GM19035 (cell line): Measurements from ENCODE around the gene ADARB2.

Experiments used
- ATAC-seq: cut with Tn5 transposase; IDR thresholded peaks from one replicate; pipeline ENCODE4 v1.9.1; 2021; ENCODE audit not compliant: unreplicated experiment

ADARB2 gene

DNA sequence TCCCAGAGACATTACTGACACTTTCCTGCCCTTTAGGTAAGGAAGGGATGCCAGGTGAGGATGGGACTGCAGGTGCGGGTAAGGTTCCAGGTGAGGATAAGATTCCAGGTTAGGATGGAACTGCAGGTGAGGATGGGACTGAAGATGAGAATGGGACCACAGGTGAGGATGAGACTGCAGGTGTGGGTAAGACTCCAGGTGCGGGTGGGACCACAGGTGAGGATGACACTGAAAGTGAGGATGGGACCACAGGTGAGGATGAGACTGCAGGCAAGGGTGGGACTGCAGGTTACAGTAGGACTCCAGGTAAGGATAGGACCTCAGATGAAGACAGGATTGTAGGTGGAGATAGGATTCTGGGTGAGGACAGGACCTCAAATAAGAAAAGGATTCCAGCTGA, 358.9 kb downstream of the ADARB2 start:
- ATAC-seq, result no peak

DNA sequence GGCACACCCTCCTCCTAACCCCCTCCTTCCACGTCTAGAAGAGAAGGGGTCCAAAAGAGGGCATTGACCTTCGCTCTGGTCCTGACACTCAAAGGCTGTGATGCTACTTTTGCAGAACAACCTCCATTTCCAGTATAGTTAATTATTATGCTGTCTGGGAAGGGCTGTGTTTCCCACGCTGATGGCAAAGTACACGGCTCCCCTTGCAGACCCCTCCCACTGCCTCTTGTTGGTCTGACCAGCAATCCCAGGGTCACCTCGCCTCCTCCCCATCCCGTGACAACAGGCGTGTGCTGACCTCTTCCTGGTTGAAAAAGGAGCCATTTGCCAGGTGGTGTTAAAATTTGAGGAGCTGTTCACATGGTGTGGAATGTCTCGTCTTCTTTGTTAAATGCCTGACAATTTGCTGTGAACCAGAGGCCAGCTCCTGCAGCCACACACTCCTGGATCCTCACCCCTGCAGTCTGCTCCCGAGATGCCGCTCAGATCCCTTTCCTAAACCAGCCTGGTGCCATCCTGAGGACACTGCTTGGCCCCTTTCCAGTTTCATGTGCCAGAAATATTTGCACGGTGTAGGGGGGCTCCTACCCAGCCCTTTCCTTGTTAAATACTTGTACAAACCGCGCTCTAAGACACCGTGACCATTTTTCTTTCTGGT, 359.5 kb downstream of the ADARB2 start:
- ATAC-seq, result no peak

DNA sequence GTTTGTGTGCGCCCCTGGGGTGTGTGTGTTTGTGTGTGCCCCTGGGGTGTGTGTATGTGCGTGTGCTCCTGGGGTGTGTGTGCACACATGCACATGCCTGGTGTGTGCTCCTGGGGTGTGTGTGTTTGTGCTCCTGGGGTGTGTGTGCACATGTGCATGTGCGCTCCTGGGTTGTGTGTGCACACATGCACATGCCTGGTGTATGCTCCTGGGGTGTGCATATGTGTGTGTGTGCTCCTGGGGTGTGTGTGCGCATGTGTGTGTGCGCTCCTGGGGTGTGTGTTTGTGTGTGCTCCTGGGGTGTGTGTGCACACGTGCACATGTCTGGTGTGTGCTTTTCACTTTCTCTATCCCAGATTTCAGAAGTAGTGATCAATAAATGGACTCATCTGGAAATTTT, 360.1 kb downstream of the ADARB2 start:
- no peak for ATAC-seq

DNA sequence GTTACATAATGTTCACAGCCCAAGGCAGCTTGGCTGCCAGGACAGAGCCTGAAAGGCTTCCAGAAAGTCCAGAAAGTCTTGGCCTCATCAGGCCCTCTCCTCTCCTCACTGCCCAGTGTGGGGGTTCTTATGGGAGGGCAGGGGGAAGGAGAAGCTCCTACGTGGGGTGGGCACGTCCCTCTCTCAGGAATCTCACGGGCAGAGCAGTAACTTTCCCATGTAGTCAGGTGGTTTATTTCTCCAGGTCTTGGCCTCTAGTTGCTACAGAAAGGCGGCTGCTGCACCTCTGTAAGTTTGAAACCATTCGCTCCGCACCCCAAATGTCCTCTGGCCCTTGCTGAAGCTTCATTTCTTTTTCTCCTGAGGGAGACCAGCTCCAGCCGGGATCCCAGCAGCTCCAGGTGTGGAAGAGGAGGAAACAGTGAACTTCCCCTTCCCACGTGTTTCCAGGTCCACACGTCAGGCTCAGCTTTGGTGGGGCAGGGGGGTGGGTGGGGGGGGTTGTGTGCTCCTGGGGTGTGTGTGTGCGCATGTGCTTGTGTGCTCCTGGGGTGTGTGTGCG, 360.9 kb downstream of the ADARB2 start:
- ATAC-seq, result no peak

DNA sequence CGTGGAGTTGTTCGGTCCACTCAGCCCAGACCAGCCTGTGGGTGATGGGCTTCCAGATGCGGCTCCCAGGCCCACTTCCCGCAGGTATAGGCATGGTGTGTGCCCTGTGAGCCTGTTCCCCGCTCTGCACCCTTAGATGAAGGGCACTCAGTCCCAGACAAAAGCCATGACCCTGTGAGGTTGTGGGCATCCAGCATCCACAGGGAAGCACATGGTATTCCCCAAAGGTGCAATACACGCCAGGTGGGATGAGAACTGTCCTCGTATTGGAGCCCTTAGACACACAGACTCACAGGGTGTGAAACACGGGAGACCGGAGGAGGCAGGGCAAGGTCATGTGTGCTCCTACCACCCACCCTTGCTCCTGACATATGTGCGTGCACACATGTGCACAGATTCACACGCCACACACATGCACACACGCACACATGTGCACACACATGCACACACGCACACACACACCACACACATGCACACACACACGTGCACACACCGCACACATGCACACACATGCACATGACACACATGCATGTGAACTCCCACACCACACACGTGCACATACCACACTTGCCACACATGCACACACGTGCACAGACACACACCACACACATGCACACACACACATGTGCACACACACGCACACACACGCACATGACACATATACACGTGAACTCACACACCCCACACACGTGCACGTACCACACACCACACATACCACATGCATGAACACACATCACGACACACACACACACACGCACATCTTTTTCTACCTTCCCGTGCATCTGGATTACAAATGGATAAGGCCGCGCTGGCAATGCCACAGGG, 361.8 kb downstream of the ADARB2 start:
- ATAC-seq, result no peak

DNA sequence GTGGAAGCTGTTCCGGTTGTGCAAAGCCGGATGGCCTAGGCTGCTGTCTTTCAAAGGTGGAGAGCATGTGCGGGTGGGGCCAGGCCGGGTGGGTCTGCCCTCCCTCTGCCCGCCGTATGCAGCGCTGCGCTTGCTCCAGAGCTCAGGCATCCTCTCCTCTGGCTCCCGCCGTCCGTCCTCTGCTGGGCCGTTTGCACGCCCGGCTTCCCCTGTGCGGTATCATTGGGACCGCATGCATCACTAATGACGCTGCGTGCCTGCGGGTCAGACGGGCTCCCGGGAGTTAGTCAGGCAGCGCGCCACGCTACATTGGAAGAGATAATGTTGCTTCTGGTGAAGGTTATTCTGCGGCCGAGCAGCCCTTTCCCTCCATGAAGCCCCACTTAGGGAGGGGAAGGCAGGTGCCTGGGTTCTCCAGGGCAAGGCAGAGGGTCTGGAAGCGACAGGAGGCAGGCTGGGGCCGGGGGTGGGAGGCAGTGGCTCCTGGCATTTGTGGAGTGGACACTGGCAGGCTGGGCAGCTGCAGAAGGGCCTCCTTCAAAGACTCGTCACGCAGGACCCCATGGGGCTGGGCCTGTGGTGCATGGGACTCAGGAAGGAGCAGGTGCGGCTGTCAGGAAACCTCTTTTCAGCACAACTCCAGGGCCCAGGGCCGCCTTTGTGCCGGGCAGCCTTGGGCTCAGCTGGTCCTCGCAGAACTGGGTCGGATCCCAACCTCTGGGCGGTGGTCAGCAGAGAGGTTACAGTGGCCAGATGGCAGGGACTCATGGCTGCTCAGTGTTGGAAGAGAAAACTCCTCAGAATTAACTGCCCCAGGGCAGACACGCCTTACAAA, 362.6 kb downstream of the ADARB2 start:
- ATAC-seq, result no peak

DNA sequence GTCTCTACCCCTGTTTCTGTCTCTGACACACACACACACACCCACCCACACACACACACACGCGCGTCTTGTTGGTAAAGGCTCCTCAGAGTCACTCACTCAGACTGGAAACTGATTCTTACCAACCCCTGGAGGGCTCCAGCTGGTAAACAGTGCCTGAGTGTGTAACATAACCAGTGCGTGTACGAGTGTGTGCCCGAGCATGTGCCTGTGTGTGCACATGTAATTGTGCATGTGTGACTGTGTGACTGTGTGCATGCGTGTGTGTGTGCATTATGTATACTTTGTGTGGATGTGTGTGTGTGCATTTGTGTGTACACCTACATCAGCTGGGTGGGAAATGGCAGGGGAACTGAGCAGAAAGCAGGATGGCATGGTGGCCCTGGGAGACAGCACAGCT, 364.0 kb downstream of the ADARB2 start:
- no peak for ATAC-seq

DNA sequence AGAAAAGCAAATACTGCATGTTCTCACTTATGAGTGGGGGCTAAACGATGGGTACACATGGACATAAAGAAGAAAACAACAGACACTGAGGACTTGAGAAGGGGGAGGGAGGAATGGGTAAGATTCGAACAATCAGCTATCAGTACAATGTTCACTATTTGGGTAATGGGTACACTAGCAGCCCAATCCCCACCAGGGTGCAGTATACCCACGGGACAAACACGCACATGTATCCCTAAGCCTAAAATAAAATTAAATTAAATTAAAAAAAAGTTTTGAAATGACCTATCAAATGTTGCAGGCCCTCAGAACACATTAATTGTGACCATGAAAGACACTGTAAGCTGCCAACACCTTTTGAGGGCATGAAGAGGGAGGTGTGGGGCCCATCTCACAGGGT, 365.1 kb downstream of the ADARB2 start:
- no peak for ATAC-seq

DNA sequence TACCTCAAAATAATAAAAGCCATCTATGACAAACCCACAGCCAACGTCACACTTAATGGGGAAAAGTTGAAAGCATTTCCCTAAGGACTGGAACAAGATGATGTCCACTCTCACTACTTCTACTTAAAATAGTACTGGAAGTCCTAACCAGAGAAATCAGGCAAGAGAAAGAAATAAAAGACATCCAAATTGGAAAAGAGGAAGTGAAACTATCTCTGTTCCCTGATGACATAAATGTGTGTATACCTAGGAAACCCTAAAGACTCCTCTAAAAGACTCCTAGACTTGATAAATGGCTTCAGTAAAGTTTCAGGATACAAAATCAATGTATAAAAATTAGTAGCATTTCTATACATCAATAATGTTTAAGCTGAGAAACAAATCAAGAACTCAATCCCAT, 367.0 kb downstream of the ADARB2 start:
- no peak for ATAC-seq

DNA sequence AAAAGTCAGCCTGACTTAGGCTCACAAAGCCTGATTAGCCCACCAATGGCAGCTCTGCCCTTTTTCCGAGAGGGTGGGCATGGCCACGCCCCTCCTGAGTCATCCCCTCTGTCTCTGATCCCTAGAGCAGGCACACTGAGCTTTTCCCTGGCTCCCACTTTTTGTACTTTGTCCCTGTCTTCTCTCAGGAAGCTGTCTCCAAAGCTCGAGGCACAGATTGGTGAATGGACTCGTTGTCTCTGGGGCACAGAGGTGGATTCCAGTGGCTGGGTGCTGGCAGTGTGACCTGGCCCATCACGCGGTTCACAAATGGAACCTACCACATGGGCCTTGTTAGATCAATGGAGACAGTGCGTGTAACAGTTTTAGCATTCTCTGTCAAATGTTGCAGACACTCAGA, 367.7 kb downstream of the ADARB2 start:
- no peak for ATAC-seq

DNA sequence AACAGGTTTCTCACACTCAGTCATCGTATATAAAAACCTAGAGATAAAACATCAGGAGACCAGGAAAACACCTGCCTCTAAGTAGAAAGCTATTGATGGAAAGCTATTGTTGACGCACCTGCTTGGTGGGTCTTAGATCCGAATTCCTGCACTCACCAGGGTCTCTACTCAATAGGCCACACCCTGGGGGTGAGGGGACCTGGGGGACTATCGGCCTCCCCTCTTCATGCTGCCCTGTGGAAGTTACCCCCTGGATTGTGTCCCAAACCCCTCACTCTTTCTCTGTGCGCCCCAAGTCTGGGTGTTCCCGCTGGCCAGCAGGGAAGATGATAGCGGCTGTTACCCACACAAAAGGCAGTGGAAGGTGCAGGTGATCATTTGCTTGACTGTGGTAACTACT, 368.1 kb downstream of the ADARB2 start:
- no peak for ATAC-seq

DNA sequence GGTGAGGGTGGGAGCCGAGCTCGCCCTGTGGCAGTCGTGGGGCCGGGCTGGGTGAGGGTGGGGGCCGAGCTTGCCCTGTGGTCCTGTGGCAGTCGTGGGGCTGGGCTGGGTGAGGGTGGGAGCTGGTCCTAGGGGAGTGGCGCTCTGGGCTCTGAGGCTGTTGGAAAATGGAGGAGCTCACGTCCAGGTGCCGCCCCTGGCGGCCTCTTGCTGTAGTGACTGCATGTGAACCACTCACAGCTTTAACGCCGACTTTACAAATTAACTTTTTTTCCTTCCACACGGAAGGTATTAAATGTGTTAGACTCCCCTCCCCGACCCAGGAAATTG, 368.5 kb downstream of the ADARB2 start:
- no peak for ATAC-seq

DNA sequence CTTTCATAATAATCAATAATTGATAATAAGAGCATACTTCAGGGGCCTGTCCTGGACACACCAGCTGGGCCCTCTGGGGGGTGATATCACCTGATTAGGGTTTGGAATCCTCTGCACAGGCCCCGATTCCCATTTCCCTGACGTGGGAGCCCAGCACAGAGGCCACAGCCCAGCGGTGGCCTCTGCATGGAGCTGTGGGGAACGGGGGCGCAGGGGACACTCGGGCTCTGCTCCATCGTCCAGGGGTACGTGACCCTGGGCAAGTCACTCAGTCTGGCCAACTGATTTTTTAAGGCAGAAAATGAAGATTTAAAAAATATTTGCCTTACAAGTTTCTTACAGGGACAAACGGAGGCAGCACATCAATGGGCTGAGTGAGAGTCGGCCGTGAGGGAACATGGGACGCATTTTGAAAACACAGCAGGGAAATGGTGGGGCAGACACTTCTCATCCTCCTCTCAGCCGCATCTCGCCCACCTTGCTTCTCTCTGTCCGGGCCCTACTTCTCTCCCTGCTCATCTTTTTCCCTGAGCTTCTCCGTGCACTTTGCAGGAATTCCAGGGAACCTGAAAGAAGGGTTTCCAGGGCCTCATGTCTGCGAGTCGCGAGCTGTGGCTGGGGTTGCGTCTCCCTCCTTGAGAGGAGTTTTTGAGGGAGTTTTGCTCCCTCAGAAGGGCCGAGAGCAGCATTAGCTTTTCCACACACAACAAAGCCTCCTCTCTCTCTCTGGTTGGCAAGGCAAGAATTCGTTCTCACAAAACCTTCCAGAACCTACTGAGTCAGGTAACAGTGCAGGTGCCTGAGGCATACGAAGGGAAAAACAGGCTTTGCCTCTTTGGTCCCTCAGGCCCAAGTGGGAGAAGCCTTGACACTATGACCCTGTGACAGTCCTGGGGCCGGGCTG, 369.1 kb downstream of the ADARB2 start:
- ATAC-seq, result no peak

DNA sequence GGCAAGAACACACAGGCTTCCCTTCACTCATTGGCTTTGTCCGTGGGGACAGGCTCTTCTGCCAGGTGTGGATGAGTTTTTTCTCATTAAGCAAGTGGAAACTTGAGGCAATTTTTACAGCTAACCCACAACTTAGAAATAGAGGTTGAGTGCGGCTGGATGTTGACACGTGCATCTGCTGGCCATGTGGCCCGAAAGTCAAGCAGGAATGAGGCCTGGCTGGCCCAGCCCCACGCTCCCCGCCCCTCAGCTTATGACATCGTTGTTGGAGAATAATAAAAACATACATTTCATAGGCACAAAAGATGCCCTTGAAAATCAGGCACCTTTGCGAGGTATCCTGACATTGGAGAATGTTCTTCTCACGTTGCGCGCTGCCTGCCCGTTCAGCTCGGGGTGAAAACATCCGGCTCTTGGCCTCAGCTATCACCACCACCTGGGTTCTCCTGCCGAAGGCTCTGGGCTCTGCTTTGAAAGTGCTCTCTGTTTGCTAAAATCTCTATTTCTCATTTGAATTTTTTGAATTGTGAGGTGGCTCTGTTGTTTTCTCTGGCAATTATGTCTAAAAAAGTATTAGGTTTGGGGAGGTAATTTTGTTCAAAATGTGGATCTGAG, 370.4 kb downstream of the ADARB2 start:
- no peak for ATAC-seq

DNA sequence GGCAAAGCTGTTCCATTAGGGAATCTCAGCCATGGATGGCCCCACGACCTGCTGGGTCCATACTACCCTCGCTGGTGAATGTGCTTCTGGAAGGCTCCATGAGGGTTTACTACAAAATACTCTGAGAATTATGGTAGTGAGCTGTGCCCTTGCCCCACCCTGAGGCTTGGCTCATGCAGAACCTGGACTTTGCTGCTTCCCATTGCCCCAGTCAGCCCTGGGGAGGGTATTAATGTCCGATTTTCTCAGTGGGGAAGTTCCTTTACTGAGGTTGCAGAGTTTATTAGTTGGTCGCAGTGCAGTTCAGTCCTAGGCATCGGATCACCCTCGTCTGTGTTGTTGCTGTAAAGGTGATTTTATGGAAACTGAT, 371.0 kb downstream of the ADARB2 start:
- ATAC-seq, result no peak

DNA sequence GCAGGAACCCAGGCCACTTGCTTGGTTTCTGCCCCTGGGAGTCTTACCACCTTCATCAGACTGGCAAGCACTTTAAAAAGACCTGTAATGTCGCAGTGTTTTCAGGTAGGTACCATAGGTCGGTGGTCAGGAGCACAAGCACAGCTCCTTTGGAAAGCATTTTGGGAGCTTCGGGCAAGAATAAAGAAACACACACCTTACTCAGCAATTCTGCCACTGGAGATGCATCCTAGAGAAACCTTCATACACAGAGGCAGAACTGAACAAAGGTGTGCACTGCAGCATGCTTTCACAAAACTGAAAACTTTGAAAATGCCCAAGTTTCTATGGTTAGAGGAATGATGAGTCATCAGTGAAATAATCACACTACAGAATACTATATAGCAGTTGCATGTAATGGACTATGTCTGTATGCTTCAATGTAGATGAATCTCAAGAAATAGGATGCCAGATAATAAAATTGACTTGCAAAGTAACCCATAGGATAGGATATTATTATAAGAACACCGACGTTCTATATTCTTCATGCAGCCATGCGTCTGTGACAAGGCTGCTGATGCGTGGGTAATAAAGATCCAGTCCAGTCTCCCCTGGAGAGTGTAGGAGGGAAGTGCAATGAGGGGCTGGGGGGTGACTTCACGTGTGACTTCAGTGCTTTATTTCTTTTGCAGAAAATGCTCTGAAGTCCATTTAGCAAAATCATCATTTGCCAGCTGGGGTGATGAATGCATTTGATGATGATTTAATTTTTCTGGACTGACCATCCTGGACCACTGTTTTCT, 371.6 kb downstream of the ADARB2 start:
- no peak for ATAC-seq

DNA sequence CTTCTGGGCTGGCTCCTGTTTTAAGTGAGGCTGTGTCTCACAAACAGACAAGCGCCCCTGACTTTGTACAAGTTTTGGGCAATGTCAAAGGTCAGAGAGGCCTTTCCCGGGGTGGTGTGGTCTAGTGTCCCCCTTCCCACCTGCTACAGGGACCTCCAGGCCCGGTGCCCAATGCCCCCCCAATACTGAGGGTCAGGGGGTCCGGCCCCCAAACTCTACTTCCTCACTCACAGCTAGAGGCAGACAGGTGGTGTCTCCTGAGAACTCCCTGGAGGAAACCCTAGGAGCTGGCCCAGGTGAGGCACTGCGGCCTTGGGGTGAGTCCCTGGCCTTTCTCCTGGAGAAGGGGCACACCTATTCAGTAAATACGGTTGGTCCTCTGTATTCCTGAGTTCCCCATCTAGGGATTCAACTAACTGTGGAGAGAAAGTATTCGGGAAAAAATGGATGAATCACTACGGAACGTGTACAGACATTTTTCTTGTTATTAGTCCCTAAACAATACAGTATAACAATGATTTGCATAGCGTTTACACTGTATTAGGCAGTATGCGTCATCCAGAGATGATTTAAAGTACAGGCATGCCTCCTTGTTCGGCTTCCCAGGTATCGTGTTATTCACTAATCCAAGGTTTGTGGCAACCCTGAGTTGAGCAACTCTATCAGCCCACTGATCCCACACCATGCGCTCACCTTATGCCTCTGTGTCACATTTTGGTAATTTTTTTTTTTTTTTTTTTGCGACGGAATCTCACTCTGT, 373.0 kb downstream of the ADARB2 start:
- ATAC-seq, result no peak

DNA sequence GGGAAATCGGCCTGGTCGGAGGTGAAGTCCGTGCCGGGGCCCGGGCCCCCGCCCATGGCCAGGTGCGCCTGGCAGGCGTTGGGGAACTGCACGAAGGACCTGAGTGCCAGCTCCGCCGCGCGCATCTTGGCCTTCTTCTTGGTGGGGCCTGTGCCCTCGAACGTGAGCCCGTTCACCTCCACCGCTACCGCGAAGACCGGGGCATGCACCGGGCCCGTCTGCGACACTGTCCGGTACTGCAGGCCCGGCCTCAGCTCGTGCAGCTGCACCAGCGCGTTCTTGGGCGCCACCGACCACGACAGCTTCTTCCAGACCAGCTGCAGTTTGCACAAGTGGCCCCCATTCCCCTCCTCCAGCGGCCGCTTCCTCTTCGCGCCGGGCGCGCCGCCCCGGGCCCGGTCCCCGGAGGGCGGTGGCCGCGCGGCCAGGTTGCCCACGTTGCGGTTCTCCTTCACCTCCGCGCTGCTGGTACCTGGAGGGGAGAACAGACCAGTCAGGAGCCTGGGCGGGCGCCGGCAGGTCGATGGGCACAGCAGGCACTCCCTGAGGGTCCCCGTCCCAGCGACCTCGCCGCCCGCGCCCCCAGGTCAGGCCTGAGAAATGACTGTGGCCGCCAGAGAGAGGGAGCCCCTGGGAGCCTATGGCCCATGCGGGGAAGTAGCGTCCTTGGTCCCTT, 373.7 kb downstream of the ADARB2 start:
- no peak for ATAC-seq
